Limb (tissue), 2 donors: ENCODE data around the gene PCDHB6.
"Not testable (repeated sequence)": the region's sequence is repeated elsewhere in the genome, so short reads cannot be mapped to it uniquely, and the experiment has no call there.

ENCODE experiments used
- DNase-seq, 2 donors: peaks; one replicate each; pipeline ENCODE4 v3.0.0-alpha.2; 2016; ENCODE audit errors: extremely low spot score in 2 of 2

Gene PCDHB6

GRCh38 chr5:141149812-141150211, at the start of gene PCDHB6:
Gene PCDHB6 (plus strand): TSS chr5:141150057. CDS start chr5:141150258, 201 bp downstream.
- DNase-seq = no peak

DNA sequence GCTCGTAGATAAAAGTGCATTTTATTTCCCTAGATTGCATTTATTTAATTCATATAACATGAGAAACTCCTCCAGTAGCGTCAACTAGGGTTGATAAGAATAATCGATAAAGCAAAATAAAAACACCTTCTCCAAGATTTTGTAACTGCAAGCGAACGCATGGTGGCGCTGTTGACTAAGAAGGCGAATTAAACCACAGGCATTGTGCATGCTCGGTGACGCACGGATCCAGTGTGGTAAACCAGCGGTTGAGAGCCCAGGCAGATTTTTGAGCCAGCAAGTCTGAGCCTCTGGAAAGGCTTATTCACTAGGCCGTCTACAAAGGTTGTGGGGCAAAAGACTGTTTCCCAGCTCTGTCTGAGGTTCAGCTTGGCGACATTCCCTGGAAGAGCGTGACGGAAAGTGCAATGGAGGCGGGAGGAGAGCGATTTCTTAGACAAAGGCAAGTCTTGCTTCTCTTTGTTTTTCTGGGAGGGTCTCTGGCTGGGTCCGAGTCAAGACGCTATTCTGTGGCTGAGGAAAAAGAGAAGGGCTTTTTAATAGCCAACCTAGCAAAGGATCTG, 49.5 kb upstream of the PCDHB6 start, which contains the start of gene PCDHB3:
PCDHB3 (plus strand) TSS at position 231 of the 563 bp plus-strand sequence; CDS start at position 408, 177 bp downstream.
- DNase-seq = peak in 1 of 2 donors; percentile 44

- no peak for DNase-seq
Observed at GRCh38 chr5:141101059-141101458, 48.8 kb upstream of the PCDHB6 start.

- not testable (repeated sequence) for DNase-seq
Observed at GRCh38 chr5:141102070-141102469, 47.8 kb upstream of the PCDHB6 start.

GRCh38 chr5:141102471-141102870, 47.4 kb upstream of the PCDHB6 start:
- DNase-seq = not testable (repeated sequence)

DNA sequence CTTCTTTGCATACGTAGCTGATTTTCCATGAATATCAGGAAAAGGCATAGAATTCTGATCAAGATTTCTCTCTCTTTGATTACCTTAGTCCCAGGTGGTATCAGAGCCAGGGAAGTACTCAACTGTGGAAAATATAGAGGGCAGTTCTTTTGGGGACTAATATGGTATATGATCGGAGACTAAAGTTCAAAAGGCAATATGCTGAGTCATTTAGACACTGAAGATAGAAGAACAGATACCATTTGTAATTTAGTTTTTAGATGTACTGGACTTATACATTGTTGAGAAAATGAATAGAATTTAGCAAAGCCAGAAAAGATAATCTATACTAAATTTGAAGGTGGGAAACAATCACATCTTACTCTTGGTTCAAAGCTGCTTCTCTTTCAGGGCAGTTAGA, 44.5 kb upstream of the PCDHB6 start:
- DNase-seq = no peak

- DNase-seq = no peak
Observed at GRCh38 chr5:141119250-141119649, 30.6 kb upstream of the PCDHB6 start.

DNA sequence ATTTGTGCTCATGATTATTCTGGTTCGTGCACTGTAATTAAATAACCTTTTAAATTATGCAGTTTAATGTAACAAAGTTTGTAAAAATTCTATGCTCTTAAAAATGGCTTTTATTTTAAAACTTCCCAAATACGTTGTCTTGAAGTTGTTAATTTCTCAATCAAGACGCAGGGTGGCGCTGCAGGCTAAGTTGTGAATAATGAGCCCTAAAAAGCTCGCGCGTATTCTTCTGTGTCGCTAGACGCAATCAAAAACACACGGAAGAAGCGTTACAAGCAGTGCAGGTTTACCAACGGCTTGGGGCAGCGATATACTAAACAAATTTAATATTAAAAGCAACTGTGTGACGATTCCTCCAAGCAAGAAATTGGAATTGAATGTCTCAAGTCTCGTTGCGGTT, 28.3 kb upstream of the PCDHB6 start, which contains the start of gene PCDHB4:
PCDHB4 (plus strand) TSS at position 256 of the 400 bp plus-strand sequence. CDS start 181 bp downstream, outside the sequence.
- DNase-seq = no peak

- DNase-seq = no peak
Observed at GRCh38 chr5:141121985-141122384, 27.9 kb upstream of the PCDHB6 start.

DNA sequence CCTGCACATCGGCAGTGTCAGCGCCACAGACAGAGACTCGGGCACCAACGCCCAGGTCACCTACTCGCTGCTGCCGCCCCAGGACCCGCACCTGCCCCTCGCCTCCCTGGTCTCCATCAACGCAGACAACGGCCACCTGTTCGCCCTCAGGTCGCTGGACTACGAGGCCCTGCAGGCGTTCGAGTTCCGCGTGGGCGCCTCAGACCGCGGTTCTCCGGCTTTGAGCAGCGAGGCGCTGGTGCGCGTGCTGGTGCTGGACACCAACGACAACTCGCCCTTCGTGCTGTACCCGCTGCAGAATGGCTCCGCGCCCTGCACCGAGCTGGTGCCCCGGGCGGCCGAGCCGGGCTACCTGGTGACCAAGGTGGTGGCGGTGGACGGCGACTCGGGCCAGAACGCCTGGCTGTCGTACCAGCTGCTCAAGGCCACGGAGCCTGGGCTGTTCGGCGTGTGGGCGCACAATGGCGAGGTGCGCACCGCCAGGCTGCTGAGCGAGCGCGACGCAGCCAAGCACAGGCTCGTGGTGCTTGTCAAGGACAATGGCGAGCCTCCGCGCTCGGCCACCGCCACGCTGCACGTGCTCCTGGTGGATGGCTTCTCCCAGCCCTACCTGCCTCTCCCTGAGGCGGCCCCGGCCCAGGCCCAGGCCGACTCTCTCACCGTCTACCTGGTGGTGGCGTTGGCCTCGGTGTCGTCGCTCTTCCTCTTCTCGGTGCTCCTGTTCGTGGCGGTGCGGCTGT, 26.3 kb upstream of the PCDHB6 start:
- DNase-seq = not testable (repeated sequence)

- DNase-seq = no peak
Observed at GRCh38 chr5:141127305-141127704, 22.6 kb upstream of the PCDHB6 start.

DNA sequence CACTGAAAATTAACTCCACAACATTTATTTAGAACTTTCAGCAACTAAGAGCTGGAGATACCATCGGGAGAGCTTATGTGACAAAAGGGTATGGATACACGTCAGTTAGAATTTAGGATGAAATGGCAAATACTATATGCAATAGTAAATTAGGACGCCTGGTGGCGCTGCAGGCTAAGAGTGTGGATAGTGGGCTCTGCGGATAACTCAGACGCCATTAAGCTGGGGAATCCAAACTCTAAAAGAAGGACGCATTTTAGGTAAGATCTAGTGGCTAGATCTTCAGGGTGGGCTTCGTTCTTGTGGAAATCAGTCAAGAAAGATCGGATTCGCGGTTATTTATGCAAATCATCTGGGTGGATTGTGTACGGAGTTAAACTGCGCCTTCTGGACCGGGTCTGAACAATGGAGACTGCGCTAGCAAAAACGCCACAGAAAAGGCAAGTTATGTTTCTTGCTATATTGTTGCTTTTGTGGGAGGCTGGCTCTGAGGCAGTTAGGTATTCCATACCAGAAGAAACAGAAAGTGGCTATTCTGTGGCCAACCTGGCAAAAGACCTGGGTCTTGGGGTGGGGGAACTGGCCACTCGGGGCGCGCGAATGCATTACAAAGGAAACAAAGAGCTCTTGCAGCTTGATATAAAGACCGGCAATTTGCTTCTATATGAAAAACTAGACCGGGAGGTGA, 14.7 kb upstream of the PCDHB6 start, which contains the start of gene PCDHB5:
PCDHB5 (plus strand) TSS at position 177 of the 688 bp plus-strand sequence; CDS start at position 406, 229 bp downstream.
- DNase-seq = no peak

DNA sequence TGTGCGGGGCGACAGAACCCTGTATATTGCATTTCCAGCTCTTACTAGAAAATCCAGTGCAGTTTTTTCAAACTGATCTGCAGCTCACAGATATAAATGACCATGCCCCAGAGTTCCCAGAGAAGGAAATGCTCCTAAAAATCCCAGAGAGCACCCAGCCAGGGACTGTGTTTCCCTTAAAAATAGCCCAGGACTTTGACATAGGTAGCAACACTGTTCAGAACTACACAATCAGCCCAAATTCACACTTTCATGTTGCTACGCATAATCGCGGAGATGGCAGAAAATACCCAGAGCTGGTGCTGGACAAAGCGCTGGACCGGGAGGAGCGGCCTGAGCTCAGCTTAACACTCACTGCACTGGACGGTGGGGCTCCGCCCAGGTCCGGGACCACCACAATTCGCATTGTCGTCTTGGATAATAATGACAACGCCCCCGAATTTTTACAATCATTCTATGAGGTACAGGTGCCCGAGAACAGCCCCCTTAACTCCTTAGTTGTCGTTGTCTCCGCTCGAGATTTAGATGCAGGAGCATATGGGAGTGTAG, 14.1 kb upstream of the PCDHB6 start:
- DNase-seq = no peak

DNA sequence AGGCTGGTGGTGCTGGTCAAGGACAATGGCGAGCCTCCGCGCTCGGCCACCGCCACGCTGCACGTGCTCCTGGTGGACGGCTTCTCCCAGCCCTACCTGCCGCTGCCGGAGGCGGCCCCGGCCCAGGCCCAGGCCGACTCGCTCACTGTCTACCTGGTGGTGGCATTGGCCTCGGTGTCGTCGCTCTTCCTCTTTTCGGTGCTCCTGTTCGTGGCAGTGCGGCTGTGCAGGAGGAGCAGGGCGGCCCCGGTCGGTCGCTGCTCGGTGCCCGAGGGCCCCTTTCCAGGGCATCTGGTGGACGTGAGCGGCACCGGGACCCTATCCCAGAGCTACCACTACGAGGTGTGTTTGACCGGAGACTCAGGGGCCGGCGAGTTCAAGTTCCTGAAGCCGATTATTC, 12.5 kb upstream of the PCDHB6 start:
- not testable (repeated sequence) for DNase-seq

- no peak for DNase-seq
Observed at GRCh38 chr5:141150224-141150992, 551 bp downstream of the PCDHB6 start.

DNA sequence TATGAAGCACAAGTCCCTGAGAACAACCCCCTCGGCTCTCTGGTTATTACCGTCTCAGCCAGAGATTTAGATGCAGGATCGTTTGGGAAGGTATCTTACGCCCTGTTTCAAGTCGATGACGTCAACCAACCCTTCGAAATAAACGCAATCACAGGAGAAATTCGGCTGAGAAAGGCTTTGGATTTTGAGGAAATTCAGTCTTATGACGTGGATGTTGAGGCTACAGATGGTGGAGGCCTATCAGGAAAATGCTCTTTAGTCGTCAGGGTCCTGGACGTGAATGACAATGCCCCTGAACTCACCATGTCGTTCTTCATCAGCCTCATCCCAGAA, 1.1 kb downstream of the PCDHB6 start:
- DNase-seq = no peak

DNA sequence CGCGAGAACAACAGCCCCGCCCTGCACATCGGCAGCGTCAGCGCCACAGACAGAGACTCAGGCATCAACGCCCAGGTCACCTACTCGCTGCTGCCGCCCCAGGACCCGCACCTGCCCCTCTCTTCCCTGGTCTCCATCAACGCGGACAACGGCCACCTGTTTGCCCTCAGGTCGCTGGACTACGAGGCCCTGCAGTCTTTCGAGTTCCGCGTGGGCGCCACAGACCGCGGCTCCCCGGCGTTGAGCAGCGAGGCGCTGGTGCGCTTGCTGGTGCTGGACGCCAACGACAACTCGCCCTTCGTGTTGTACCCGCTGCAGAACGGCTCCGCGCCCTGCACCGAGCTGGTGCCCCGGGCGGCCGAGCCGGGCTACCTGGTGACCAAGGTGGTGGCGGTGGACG, 1.8 kb downstream of the PCDHB6 start:
- not testable (repeated sequence) for DNase-seq

GRCh38 chr5:141152096-141152495, 2.2 kb downstream of the PCDHB6 start:
- not testable (repeated sequence) for DNase-seq

DNA sequence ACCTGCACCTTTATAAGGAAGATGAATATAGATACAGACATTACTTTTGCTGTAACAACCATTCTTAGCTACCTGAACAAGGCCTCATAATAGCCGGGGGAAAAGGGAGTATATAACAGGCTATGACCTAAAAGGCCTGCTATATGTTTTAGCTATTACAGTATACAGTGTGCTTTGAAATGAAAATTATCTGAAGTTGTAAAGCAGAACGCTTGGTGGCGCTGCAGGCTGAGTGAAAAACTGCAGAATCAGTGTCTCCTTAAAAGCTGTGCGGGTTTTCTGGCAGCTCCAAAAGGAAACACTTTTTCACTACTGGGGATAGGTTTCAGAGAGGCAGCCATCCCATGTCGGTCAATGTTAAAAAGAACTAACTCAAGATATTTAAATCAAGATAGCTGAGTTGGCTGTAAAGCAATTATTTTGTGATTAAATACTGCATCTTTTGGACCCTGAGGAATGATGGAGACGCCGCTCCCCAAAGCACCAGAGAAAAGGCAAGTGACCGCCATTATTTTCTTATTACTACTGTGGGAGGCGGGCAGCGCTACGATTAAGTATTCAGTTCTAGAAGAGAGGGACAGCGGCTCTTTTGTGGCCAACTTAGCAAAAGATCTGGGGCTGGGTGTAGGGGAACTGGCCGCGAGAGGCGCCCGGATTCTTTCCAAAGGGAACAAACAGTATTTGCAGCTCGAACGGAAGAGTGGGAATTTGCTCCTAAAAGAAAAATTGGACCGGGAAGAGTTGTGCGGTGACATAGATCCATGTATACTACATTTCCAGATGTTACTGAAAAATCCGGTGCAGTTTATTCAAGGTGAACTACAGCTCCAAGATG, 5.9 kb downstream of the PCDHB6 start:
- DNase-seq = no peak

- DNase-seq = not testable (repeated sequence)
Observed at GRCh38 chr5:141157356-141157755, 7.5 kb downstream of the PCDHB6 start.
